ENCODE data around the gene CLEC2L. TPM values are rescaled to one million over a fixed set of nuclear protein-coding genes. Genes with fewer than 3 reads are reported as not detected.

CLEC2L gene
- total RNA-seq, 2 experiments from 2014 or later, result not detected

GRCh38 chr7:139572704-139573385 lies 49.4 kb downstream of the CLEC2L start:
- H3K4me3 Mint-ChIP-seq, result no peak overlapping the region
- no peaks in the 10 kb centered on the region for H3K27me3 Mint-ChIP-seq (ENCODE audit: low read depth)
- peaks cover 11% of the 10 kb centered on the region for H3K36me3 Mint-ChIP-seq (ENCODE audit: low read depth)
- H3K27ac Mint-ChIP-seq, result no peak overlapping the region
- CTCF ChIA-PET, result no interaction called here
- DNase-seq, result no peak
- H3K9me3 Mint-ChIP-seq, result no peaks in the 10 kb centered on the region
- peaks cover under 1% of the 10 kb centered on the region for H3K4me1 Mint-ChIP-seq (ENCODE audit: low read depth)
- intact Hi-C loops (cut with micrococcal nuclease), result no loop called here

GRCh38 chr7:139573871-139574270 lies 50.4 kb downstream of the CLEC2L start:
- peaks cover 7% of the 10 kb centered on the region for H3K36me3 Mint-ChIP-seq (ENCODE audit: low read depth)
- no peak overlapping the region for H3K4me3 Mint-ChIP-seq
- CTCF ChIA-PET, result interaction anchor here (0.6 kb wide), 2 partner anchors 785 to 1685 kb away, joined by 3 to 8 read pairs; no protein-coding TSS in a partner anchor
- H3K27me3 Mint-ChIP-seq (ENCODE audit: low read depth), result no peaks in the 10 kb centered on the region
- H3K4me1 Mint-ChIP-seq (ENCODE audit: low read depth), result no peaks in the 10 kb centered on the region
- no peak overlapping the region for H3K27ac Mint-ChIP-seq
- intact Hi-C loops (cut with micrococcal nuclease), result no loop called here
- H3K9me3 Mint-ChIP-seq, result no peaks in the 10 kb centered on the region
- no peak for DNase-seq

GRCh38 chr7:139574618-139575337 lies 51.3 kb downstream of the CLEC2L start:
- intact Hi-C loops (cut with micrococcal nuclease), result no loop called here
- Mint-ChIP-seq H3K4me3 (no peak overlapping the region), H3K36me3 (ENCODE audit: low read depth) (peaks cover 7% of the 10 kb centered on the region), H3K27me3 (ENCODE audit: low read depth) (no peaks in the 10 kb centered on the region), H3K4me1 (ENCODE audit: low read depth) (no peaks in the 10 kb centered on the region), H3K27ac (no peak overlapping the region), H3K9me3 (no peaks in the 10 kb centered on the region)
- CTCF ChIA-PET, result interaction anchor here (0.6 kb wide), 1 partner anchor 784 kb away, joined by 3 read pairs; no protein-coding TSS in a partner anchor
- DNase-seq, result no peak

- H3K9me3 Mint-ChIP-seq, result no peaks in the 10 kb centered on the region
- no peaks in the 10 kb centered on the region for H3K27me3 Mint-ChIP-seq (ENCODE audit: low read depth)
- intact Hi-C loops (cut with micrococcal nuclease), result no loop called here
- peaks cover 7% of the 10 kb centered on the region for H3K36me3 Mint-ChIP-seq (ENCODE audit: low read depth)
- CTCF ChIA-PET, result no interaction called here
- H3K4me1 Mint-ChIP-seq (ENCODE audit: low read depth), result no peaks in the 10 kb centered on the region
- no peak overlapping the region for H3K4me3 Mint-ChIP-seq
- no peak overlapping the region for H3K27ac Mint-ChIP-seq
- no peak for DNase-seq
Measured at GRCh38 chr7:139575338-139575680, 51.8 kb downstream of the CLEC2L start.

GRCh38 chr7:139576179-139576973 lies 52.9 kb downstream of the CLEC2L start:
- intact Hi-C loops (cut with micrococcal nuclease), result no loop called here
- peaks cover 7% of the 10 kb centered on the region for H3K36me3 Mint-ChIP-seq (ENCODE audit: low read depth)
- no peak overlapping the region for H3K27ac Mint-ChIP-seq
- DNase-seq, result no peak
- no peaks in the 10 kb centered on the region for H3K9me3 Mint-ChIP-seq
- no peak overlapping the region for H3K4me3 Mint-ChIP-seq
- no peaks in the 10 kb centered on the region for H3K27me3 Mint-ChIP-seq (ENCODE audit: low read depth)
- CTCF ChIA-PET, result interaction anchor here (0.6 to 1.0 kb wide), 2 partner anchors 25 to 104 kb away, joined by 3 to 4 read pairs; no protein-coding TSS in a partner anchor
- no peaks in the 10 kb centered on the region for H3K4me1 Mint-ChIP-seq (ENCODE audit: low read depth)

- Mint-ChIP-seq H3K4me3 (no peak overlapping the region), H3K36me3 (ENCODE audit: low read depth) (peaks cover 3% of the 10 kb centered on the region), H3K27ac (no peak overlapping the region), H3K4me1 (ENCODE audit: low read depth) (no peaks in the 10 kb centered on the region), H3K9me3 (no peaks in the 10 kb centered on the region), H3K27me3 (ENCODE audit: low read depth) (no peaks in the 10 kb centered on the region)
- DNase-seq, result no peak
- intact Hi-C loops (cut with micrococcal nuclease), result no loop called here
- CTCF ChIA-PET, result interaction anchor here (0.6 kb wide), 1 partner anchor 105 kb away, joined by 3 read pairs; no protein-coding TSS in a partner anchor
Measured at GRCh38 chr7:139580435-139580834, 57.0 kb downstream of the CLEC2L start.

DNA sequence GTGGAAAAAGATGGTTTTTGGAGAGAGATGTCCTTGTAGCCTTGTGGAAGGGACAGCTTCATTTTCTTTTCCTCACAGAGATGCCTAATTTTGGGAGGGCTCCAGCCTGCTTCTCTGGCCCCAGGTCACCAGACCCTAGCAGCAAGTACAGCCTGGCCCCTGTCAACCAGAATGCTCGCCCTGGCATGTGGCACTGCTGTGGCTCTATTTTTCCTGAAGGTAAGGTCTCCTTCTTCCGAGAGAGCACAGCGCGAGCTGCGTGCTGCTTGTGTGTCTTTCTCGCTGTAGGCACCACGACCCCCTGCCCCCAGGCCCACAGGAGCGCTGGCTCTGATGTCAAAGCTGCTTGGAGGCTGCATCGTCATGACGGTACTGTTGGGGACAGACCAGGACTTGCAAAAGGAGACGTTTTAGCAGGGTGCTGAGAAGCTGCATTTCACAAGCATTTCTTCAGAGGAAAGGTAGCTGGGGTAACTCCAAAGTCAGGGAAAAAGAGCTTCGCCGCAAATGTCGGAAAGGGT lies 58.7 kb downstream of the CLEC2L start:
- Mint-ChIP-seq H3K9me3 (no peaks in the 10 kb centered on the region), H3K27ac (no peak overlapping the region), H3K27me3 (ENCODE audit: low read depth) (no peaks in the 10 kb centered on the region), H3K36me3 (ENCODE audit: low read depth) (peaks cover 6% of the 10 kb centered on the region), H3K4me3 (no peak overlapping the region), H3K4me1 (ENCODE audit: low read depth) (no peaks in the 10 kb centered on the region)
- no peak for DNase-seq
- CTCF ChIA-PET, result interaction anchor here (1.0 kb wide), 2 partner anchors 20 to 423 kb away, joined by 3 read pairs; no protein-coding TSS in a partner anchor
- intact Hi-C loops (cut with micrococcal nuclease), result no loop called here

- Mint-ChIP-seq H3K4me3 (no peak overlapping the region), H3K27me3 (ENCODE audit: low read depth) (no peaks in the 10 kb centered on the region), H3K4me1 (ENCODE audit: low read depth) (no peaks in the 10 kb centered on the region), H3K27ac (no peak overlapping the region), H3K9me3 (no peaks in the 10 kb centered on the region), H3K36me3 (ENCODE audit: low read depth) (peaks cover 4% of the 10 kb centered on the region)
- CTCF ChIA-PET, result interaction anchor here (1.0 kb wide), 2 partner anchors 19 to 423 kb away, joined by 3 read pairs; no protein-coding TSS in a partner anchor
- no peak for DNase-seq
- intact Hi-C loops (cut with micrococcal nuclease), result no loop called here
Measured at GRCh38 chr7:139582671-139583155, 59.2 kb downstream of the CLEC2L start.

- CTCF ChIA-PET, result interaction anchor here (0.6 to 1.6 kb wide), 2 partner anchors 18 to 168 kb away, joined by 3 to 4 read pairs; no protein-coding TSS in a partner anchor
- peaks cover 7% of the 10 kb centered on the region for H3K36me3 Mint-ChIP-seq (ENCODE audit: low read depth)
- intact Hi-C loops (cut with micrococcal nuclease), result no loop called here
- no peak for DNase-seq
- H3K4me1 Mint-ChIP-seq (ENCODE audit: low read depth), result no peaks in the 10 kb centered on the region
- no peaks in the 10 kb centered on the region for H3K27me3 Mint-ChIP-seq (ENCODE audit: low read depth)
- no peak overlapping the region for H3K27ac Mint-ChIP-seq
- H3K9me3 Mint-ChIP-seq, result no peaks in the 10 kb centered on the region
- no peak overlapping the region for H3K4me3 Mint-ChIP-seq
Measured at GRCh38 chr7:139583826-139584553, 60.5 kb downstream of the CLEC2L start.

GRCh38 chr7:139585042-139585441 lies 61.6 kb downstream of the CLEC2L start:
- DNase-seq, result no peak
- H3K4me1 Mint-ChIP-seq (ENCODE audit: low read depth), result no peaks in the 10 kb centered on the region
- H3K4me3 Mint-ChIP-seq, result no peak overlapping the region
- no peaks in the 10 kb centered on the region for H3K27me3 Mint-ChIP-seq (ENCODE audit: low read depth)
- H3K9me3 Mint-ChIP-seq, result no peaks in the 10 kb centered on the region
- H3K27ac Mint-ChIP-seq, result no peak overlapping the region
- H3K36me3 Mint-ChIP-seq (ENCODE audit: low read depth), result peaks cover 7% of the 10 kb centered on the region
- CTCF ChIA-PET, result interaction anchor here (0.6 to 1.6 kb wide), 2 partner anchors 17 to 169 kb away, joined by 3 to 4 read pairs; no protein-coding TSS in a partner anchor
- intact Hi-C loops (cut with micrococcal nuclease), result no loop called here

GRCh38 chr7:139586286-139586685 lies 62.8 kb downstream of the CLEC2L start:
- no peaks in the 10 kb centered on the region for H3K4me1 Mint-ChIP-seq (ENCODE audit: low read depth)
- CTCF ChIA-PET, result no interaction called here
- H3K4me3 Mint-ChIP-seq, result no peak overlapping the region
- intact Hi-C loops (cut with micrococcal nuclease), result no loop called here
- H3K36me3 Mint-ChIP-seq (ENCODE audit: low read depth), result peaks cover 7% of the 10 kb centered on the region
- no peak for DNase-seq
- H3K9me3 Mint-ChIP-seq, result no peaks in the 10 kb centered on the region
- no peaks in the 10 kb centered on the region for H3K27me3 Mint-ChIP-seq (ENCODE audit: low read depth)
- no peak overlapping the region for H3K27ac Mint-ChIP-seq
